PC-3 (cell line): ENCODE results near the gene KRTAP2-2. TPM values are rescaled to one million over a fixed set of nuclear protein-coding genes. Genes with fewer than 3 reads are reported as not detected.

Experiments used
- ATAC-seq: fragments of 200-7000 bp; cut with Tn5 transposase; 2 replicates; pipeline ENCODE4 v1.9.1; 2020; ENCODE audit warnings: mild to moderate bottlenecking, moderate library complexity
- BruUV-seq: library from RNA; stranded (reverse); fragments of 400-500 nt; replicated peaks from 2 replicates; lab custom pipeline; 2021; lab: Mats Ljungman, UMichigan
- CTCF ChIA-PET: fragments of 300-600 bp; sonication (Branson Sonifier 250); formaldehyde crosslinking; loops from one replicate; lab custom pipeline; 2022; ENCODE audit warnings: antibody characterized with exemption; lab: Charles Lee
- POLR2A ChIA-PET: fragments of 300-600 bp; sonication (Branson Sonifier 250); formaldehyde crosslinking; loops from one replicate; lab custom pipeline; 2022; ENCODE audit warnings: antibody characterized with exemption; ENCODE audit not compliant: unreplicated experiment; lab: Charles Lee
- DNase-seq: peaks from one replicate; pipeline ENCODE4 v3.0.0-alpha.2; 2015
- H2AFZ ChIP-seq: fragments of 300-600 bp; sonication (generic); 2 replicates; pipeline ENCODE4 v1.6.0; 2016; ENCODE audit warnings: antibody characterized with exemption, low read length
- H3F3A ChIP-seq: fragments of 300-600 bp; sonication (generic); one replicate; pipeline ENCODE4 v1.6.0; 2017; ENCODE audit warnings: antibody characterized with exemption, low read length, control low read depth, mild to moderate bottlenecking; ENCODE audit not compliant: unreplicated experiment
- H3K27ac ChIP-seq: fragments of 300-600 bp; sonication (generic); 2 replicates; pipeline ENCODE4 v1.5.1; 2016; ENCODE audit warnings: mild to moderate bottlenecking, low read length
- H3K27me3 ChIP-seq: fragments of 300-600 bp; sonication (generic); 2 replicates; pipeline ENCODE4 v1.6.1; 2016; ENCODE audit warnings: low read length, mixed read lengths
- H3K36me3 ChIP-seq: fragments of 300-600 bp; sonication (generic); 2 replicates; pipeline ENCODE4 v1.6.1; 2016; ENCODE audit warnings: low read depth, mixed run types, low read length, mixed read lengths
- H3K4me1 ChIP-seq: fragments of 300-600 bp; sonication (generic); 2 replicates; pipeline ENCODE4 v1.5.1; 2016; ENCODE audit warnings: low read length; ENCODE audit not compliant: insufficient read depth
- H3K4me2 ChIP-seq: fragments of 300-600 bp; sonication (generic); 2 replicates; pipeline ENCODE4 v1.6.0; 2016; ENCODE audit warnings: low read length
- H3K4me3 ChIP-seq: fragments of 300-600 bp; sonication (generic); 2 replicates; pipeline ENCODE4 v1.5.1; 2016; ENCODE audit warnings: mild to moderate bottlenecking, low read length, mixed read lengths
- H3K79me2 ChIP-seq: fragments of 300-600 bp; sonication (generic); 2 replicates; pipeline ENCODE4 v1.6.1; 2017; ENCODE audit warnings: low read length, mixed read lengths
- H3K9ac ChIP-seq: fragments of 300-600 bp; sonication (generic); 2 replicates; pipeline ENCODE4 v1.6.0; 2016; ENCODE audit warnings: mild to moderate bottlenecking, low read length
- H3K9me2 ChIP-seq: fragments of 300-600 bp; sonication (generic); replicated peaks from 2 replicates; pipeline ENCODE4 v1.6.1; 2016; ENCODE audit warnings: mixed run types, low read length, mixed read lengths
- H3K9me3 ChIP-seq: fragments of 300-600 bp; sonication (generic); 2 replicates; pipeline ENCODE4 v1.6.1; 2016; ENCODE audit warnings: low read length, mixed read lengths
- H4K20me1 ChIP-seq: fragments of 300-600 bp; sonication (generic); 2 replicates; pipeline ENCODE4 v1.6.1; 2016; ENCODE audit warnings: low read length, mixed read lengths
- CTCF ChIP-seq: fragments of 300-600 bp; sonication (generic); conservative IDR thresholded peaks from 2 replicates; pipeline ENCODE4 v1.5.1; 2017; ENCODE audit warnings: antibody characterized with exemption, low read depth, mild to moderate bottlenecking, low read length
- EZH2 ChIP-seq: fragments of 300-600 bp; sonication (generic); IDR thresholded peaks from one replicate; pipeline ENCODE4 v1.6.1; 2017; ENCODE audit warnings: antibody characterized with exemption, mild to moderate bottlenecking, low read length; ENCODE audit not compliant: unreplicated experiment
- EZH2phosphoT487 ChIP-seq: fragments of 300-600 bp; sonication (generic); IDR thresholded peaks from 2 replicates; pipeline ENCODE4 v1.6.1; 2018; ENCODE audit warnings: mild to moderate bottlenecking, antibody characterized with exemption, low read length, borderline replicate concordance
- intact Hi-C: fragments of 100-400 bp; cut with micrococcal nuclease; formaldehyde crosslinking; loops from 2 replicates; pipeline ENCODE4 v1.9.0; 2023
- total RNA-seq: library from RNA; depleted of rRNA; stranded (reverse); fragments of >200 nt; gene quantifications from 2 replicates; pipeline ENCODE4 v1.2.3, GENCODE V29; 2014

KRTAP2-2 gene
- total RNA-seq, 1 experiment from 2014 or later, result not detected

DNA sequence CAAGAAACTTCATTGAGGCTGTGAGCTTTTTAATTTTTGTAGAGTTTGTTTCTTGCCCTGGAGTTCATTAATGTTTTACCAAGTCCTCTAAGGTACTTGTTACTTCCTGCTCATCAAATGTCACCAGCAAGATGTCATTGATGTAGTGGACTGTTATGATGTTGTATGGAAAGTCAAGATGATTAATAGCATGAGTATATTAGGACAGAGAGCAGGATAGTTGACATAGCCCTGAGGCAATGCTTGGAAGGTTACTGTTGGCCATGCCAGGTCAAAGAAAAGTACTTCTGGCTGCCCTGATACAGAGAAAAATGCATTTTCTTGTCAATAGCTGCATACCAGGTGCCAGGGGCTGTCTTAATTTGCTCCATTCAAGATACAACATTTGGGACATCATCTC is 34.7 kb downstream of the KRTAP2-2 start:
- Histone ChIP-seq H3K27ac (no peak overlapping the region), H3K9me2 (no peaks in the 10 kb centered on the region), H3F3A (no peaks in the 10 kb centered on the region), H3K27me3 (no peaks in the 10 kb centered on the region), H3K4me2 (no peak overlapping the region), H3K9ac (no peak overlapping the region), H2AFZ (no peak overlapping the region), H3K4me1 (peaks cover 4% of the 10 kb centered on the region; the same call in 1 of the 2 replicates), H4K20me1 (no peaks in the 10 kb centered on the region), H3K4me3 (no peak overlapping the region), H3K79me2 (no peaks in the 10 kb centered on the region), H3K9me3 (no peaks in the 10 kb centered on the region), H3K36me3 (no peaks in the 10 kb centered on the region)
- TF ChIP-seq EZH2, result no peak
- no TSS peak for BruUV-seq
- ATAC-seq, result peak; percentile 45; the same call in 1 of the 2 replicates
- intact Hi-C loops, result no loop called here
- CTCF ChIA-PET, result no interaction called here
- DNase-seq, result peak; percentile 60
- POLR2A ChIA-PET, result interaction anchor here (0.6 to 0.7 kb wide), 2 partner anchors 78 to 168 kb away, joined by 3 to 5 read pairs; no protein-coding TSS in a partner anchor

DNA sequence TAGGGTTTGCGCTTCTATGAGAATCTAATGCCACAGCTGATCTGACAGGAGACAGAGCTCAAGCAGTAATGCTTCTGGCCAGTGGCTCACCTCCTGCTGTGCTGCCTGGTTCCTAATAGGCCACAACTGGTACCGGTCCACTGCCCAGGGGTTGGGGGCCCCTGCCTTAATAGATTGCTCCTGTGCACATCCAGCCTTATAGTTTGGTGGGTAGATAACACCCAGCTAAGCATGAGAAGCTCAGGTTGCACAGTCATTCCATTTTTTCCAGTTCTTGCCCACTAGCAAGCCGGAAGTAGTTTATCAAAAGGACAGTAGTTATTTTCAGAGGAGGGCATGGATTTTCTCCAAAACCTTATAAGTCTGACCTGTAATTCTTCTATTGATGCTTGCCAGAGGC is 35.6 kb downstream of the KRTAP2-2 start:
- no peak overlapping the region for H3K4me3 ChIP-seq
- no peak for ATAC-seq
- no peak for DNase-seq
- no peak overlapping the region for H3K27ac ChIP-seq
- no peak overlapping the region for H3K9ac ChIP-seq
- no peaks in the 10 kb centered on the region for H3K27me3 ChIP-seq
- no peaks in the 10 kb centered on the region for H3F3A ChIP-seq
- no peak overlapping the region for H2AFZ ChIP-seq
- ChIA-PET POLR2A (no interaction called here), CTCF (no interaction called here)
- H3K36me3 ChIP-seq, result no peaks in the 10 kb centered on the region
- H3K79me2 ChIP-seq, result no peaks in the 10 kb centered on the region
- H3K4me1 ChIP-seq, result peaks cover 4% of the 10 kb centered on the region
- no peak overlapping the region for H3K4me2 ChIP-seq
- no peaks in the 10 kb centered on the region for H3K9me3 ChIP-seq
- H3K9me2 ChIP-seq, result no peaks in the 10 kb centered on the region
- intact Hi-C loops, result no loop called here
- H4K20me1 ChIP-seq, result no peaks in the 10 kb centered on the region
- no TSS peak for BruUV-seq
- TF ChIP-seq EZH2phosphoT487, result no peak
- no peak for TF ChIP-seq EZH2
- TF ChIP-seq CTCF, result no peak

DNA sequence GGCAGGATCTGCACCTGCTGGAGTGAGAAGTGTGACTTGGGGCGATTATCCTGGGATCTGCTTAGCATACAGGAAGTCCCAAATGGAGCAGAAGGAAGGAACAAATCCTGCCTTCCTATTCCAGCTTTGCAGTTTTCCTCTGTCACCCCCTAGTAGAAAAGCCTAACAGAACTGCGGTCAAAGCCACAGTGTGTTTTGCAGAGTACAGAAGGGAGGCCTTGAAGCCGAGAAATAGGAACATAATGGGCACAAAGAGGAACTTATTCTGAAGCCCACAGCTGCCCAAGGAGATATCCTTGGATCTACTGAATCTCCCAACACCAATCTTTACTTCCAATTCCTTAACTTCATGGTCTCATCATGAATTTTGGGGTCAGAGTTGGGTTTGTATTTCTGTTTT is 36.5 kb downstream of the KRTAP2-2 start:
- no peaks in the 10 kb centered on the region for H3K36me3 ChIP-seq
- POLR2A ChIA-PET, result no interaction called here
- intact Hi-C loops, result no loop called here
- TF ChIP-seq EZH2, result no peak
- TF ChIP-seq EZH2phosphoT487, result no peak
- TF ChIP-seq CTCF, result no peak
- no TSS peak for BruUV-seq
- no peaks in the 10 kb centered on the region for H4K20me1 ChIP-seq
- no peaks in the 10 kb centered on the region for H3K79me2 ChIP-seq
- CTCF ChIA-PET, result no interaction called here
- H3K27me3 ChIP-seq, result no peaks in the 10 kb centered on the region
- peaks cover 12% of the 10 kb centered on the region for H3K4me1 ChIP-seq
- H3F3A ChIP-seq, result no peaks in the 10 kb centered on the region
- no peak overlapping the region for H3K4me2 ChIP-seq
- ATAC-seq, result no peak
- H2AFZ ChIP-seq, result no peak overlapping the region
- H3K9me3 ChIP-seq, result no peaks in the 10 kb centered on the region
- no peak overlapping the region for H3K4me3 ChIP-seq
- DNase-seq, result no peak
- H3K9ac ChIP-seq, result no peak overlapping the region
- no peak overlapping the region for H3K27ac ChIP-seq
- H3K9me2 ChIP-seq, result no peaks in the 10 kb centered on the region
